GM23338 (cell line): ENCODE data around the gene ATXN2. TPM values are rescaled to one million over a fixed set of nuclear protein-coding genes. Genes with fewer than 3 reads are reported as not detected.

Experiments
- ATAC-seq: fragments of 200-7000 bp; cut with Tn5 transposase; 3 replicates; pipeline ENCODE4 v1.9.1; 2020
- DNase-seq: peaks from one replicate; pipeline ENCODE4 v3.0.0-alpha.2; 2015; ENCODE audit warnings: low spot score
- H2AFZ ChIP-seq: fragments of 200-600 bp; sonication (generic); 2 replicates; pipeline ENCODE4 v1.8.0; 2016; ENCODE audit warnings: antibody characterized with exemption, mild to moderate bottlenecking, moderate library complexity
- H3F3A ChIP-seq: fragments of 200-600 bp; sonication (generic); replicated peaks from 2 replicates; pipeline ENCODE4 v1.8.0; 2017; ENCODE audit warnings: antibody characterized with exemption, mixed run types, low read depth
- H3K27ac ChIP-seq: fragments of 200-600 bp; sonication (generic); 2 replicates; pipeline ENCODE4 v1.6.1; 2016; ENCODE audit warnings: low read depth
- H3K27me3 ChIP-seq: fragments of 200-600 bp; sonication (generic); 2 replicates; pipeline ENCODE4 v1.8.0; 2016; ENCODE audit warnings: mild to moderate bottlenecking, mixed run types, moderate library complexity; ENCODE audit not compliant: insufficient read depth
- H3K36me3 ChIP-seq: fragments of 200-600 bp; sonication (generic); 2 replicates; pipeline ENCODE4 v1.8.0; 2016; ENCODE audit warnings: mild to moderate bottlenecking; ENCODE audit not compliant: insufficient read depth
- H3K4me1 ChIP-seq: fragments of 200-600 bp; sonication (generic); 2 replicates; pipeline ENCODE4 v1.8.0; 2016; ENCODE audit warnings: mild to moderate bottlenecking, moderate library complexity; ENCODE audit not compliant: insufficient read depth
- H3K4me2 ChIP-seq: fragments of 200-600 bp; sonication (generic); 2 replicates; pipeline ENCODE4 v1.7.1; 2017; ENCODE audit warnings: mixed run types
- H3K4me3 ChIP-seq: fragments of 200-600 bp; sonication (generic); 2 replicates; pipeline ENCODE4 v1.6.1; 2016; ENCODE audit warnings: mixed run types
- H3K79me2 ChIP-seq: fragments of 200-600 bp; sonication (generic); replicated peaks from 2 replicates; pipeline ENCODE4 v1.8.0; 2017; ENCODE audit warnings: mild to moderate bottlenecking; ENCODE audit not compliant: insufficient read depth
- H3K9me2 ChIP-seq: fragments of 200-600 bp; sonication (generic); 2 replicates; pipeline ENCODE4 v1.8.0; 2017; ENCODE audit not compliant: insufficient read depth
- H4K20me1 ChIP-seq: fragments of 200-600 bp; sonication (generic); replicated peaks from 2 replicates; pipeline ENCODE4 v1.8.0; 2017; ENCODE audit warnings: mild to moderate bottlenecking; ENCODE audit not compliant: insufficient read depth
- H3K27ac Mint-ChIP-seq: 2 replicates; pipeline ENCODE4 v1.8.0; 2020; ENCODE audit warnings: inconsistent platforms, mild to moderate bottlenecking, moderate library complexity, mixed read lengths
- H3K27me3 Mint-ChIP-seq: 3 replicates; pipeline ENCODE4 v1.8.0; 2022; ENCODE audit warnings: low read depth, mild to moderate bottlenecking, moderate library complexity, mixed read lengths, inconsistent platforms; ENCODE audit not compliant: insufficient read depth, poor library complexity
- H3K36me3 Mint-ChIP-seq: 3 replicates; pipeline ENCODE4 v1.8.0; 2021; ENCODE audit warnings: low read depth, mild to moderate bottlenecking, inconsistent platforms, moderate library complexity, mixed read lengths
- H3K4me1 Mint-ChIP-seq: 3 replicates; pipeline ENCODE4 v1.8.0; 2020; ENCODE audit warnings: mild to moderate bottlenecking, inconsistent platforms, mixed read lengths
- H3K4me3 Mint-ChIP-seq: 3 replicates; pipeline ENCODE4 v1.8.0; 2021; ENCODE audit warnings: moderate library complexity, mild to moderate bottlenecking, inconsistent platforms, mixed read lengths
- H3K9me3 Mint-ChIP-seq: 3 replicates; pipeline ENCODE4 v1.8.0; 2020; ENCODE audit warnings: moderate library complexity, mild to moderate bottlenecking, inconsistent platforms, mixed read lengths
- CREB1 ChIP-seq: fragments of 250-450 bp; sonication (Bioruptor Pico); IDR thresholded peaks from 2 replicates; pipeline ENCODE4 v1.5.0; 2020; ENCODE audit warnings: low read depth, mild to moderate bottlenecking, moderate library complexity
- CTCF ChIP-seq, 2 experiments: fragments of 200-600 bp in 1 of 2; sonication (generic) in 1 of 2; conservative IDR thresholded peaks; 2 replicates each; pipeline versions ENCODE4 v1.5.1 to v1.6.1; 2016 to 2017; ENCODE audit warnings: antibody characterized with exemption in 2 of 2, low read depth in 2 of 2, mild to moderate bottlenecking in 2 of 2, moderate library complexity in 1 of 2
- ETS1 ChIP-seq: IDR thresholded peaks from 2 replicates; pipeline ENCODE4 v1.6.1; 2016; ENCODE audit warnings: antibody characterized with exemption
- EZH2 ChIP-seq: fragments of 200-600 bp; sonication (generic); IDR thresholded peaks from one replicate; pipeline ENCODE4 v1.8.0; 2017; ENCODE audit warnings: antibody characterized with exemption, mild to moderate bottlenecking, low read depth; ENCODE audit not compliant: unreplicated experiment
- EZH2phosphoT487 ChIP-seq: fragments of 200-600 bp; sonication (generic); IDR thresholded peaks from one replicate; pipeline ENCODE4 v1.8.1; 2018; ENCODE audit warnings: antibody characterized with exemption; ENCODE audit not compliant: unreplicated experiment
- JUNB ChIP-seq: IDR thresholded peaks from one replicate; pipeline ENCODE4 v1.6.1; 2016; ENCODE audit warnings: antibody characterized with exemption; ENCODE audit not compliant: unreplicated experiment
- NANOG ChIP-seq: IDR thresholded peaks from 2 replicates; pipeline ENCODE4 v1.6.1; 2016; ENCODE audit warnings: antibody characterized with exemption, borderline replicate concordance
- POLR2AphosphoS5 ChIP-seq: IDR thresholded peaks from 2 replicates; pipeline ENCODE4 v1.6.1; 2016; ENCODE audit warnings: antibody characterized with exemption, low read depth
- REST ChIP-seq: IDR thresholded peaks from one replicate; pipeline ENCODE4 v1.6.1; 2018; ENCODE audit warnings: antibody characterized with exemption; ENCODE audit not compliant: unreplicated experiment
- STAT1 ChIP-seq: IDR thresholded peaks from one replicate; pipeline ENCODE4 v1.6.1; 2016; ENCODE audit warnings: antibody characterized with exemption; ENCODE audit not compliant: unreplicated experiment
- ZNF114 ChIP-seq: fragments of 250-450 bp; sonication (Bioruptor Pico); IDR thresholded peaks from 2 replicates; pipeline ENCODE4 v1.5.0; 2020; ENCODE audit warnings: mild to moderate bottlenecking, moderate library complexity
- ZNF331 ChIP-seq: fragments of 250-450 bp; sonication (Bioruptor Pico); IDR thresholded peaks from 2 replicates; pipeline ENCODE4 v1.5.0; 2020; ENCODE audit warnings: low read depth, mild to moderate bottlenecking, moderate library complexity
- ZNF462 ChIP-seq: fragments of 250-450 bp; sonication (Bioruptor Pico); IDR thresholded peaks from 2 replicates; pipeline ENCODE4 v1.5.0; 2020; ENCODE audit warnings: mild to moderate bottlenecking, moderate library complexity
- polyA plus RNA-seq: library from polyadenylated mRNA; unstranded; fragments of >200 nt; fragmentation: Nextera tagmentation; extraction: Ambion mirVana; gene quantifications from 2 replicates; pipeline ENCODE4 v1.2.1, GENCODE V29; 2016
- total RNA-seq: library from RNA; depleted of rRNA; stranded (reverse); fragments of >200 nt; shearing (Covaris generic); gene quantifications from 2 replicates; pipeline ENCODE4 v1.2.3, GENCODE V29; 2014

The ATXN2 gene
- total and polyA plus RNA-seq, 2 experiments from 2014 or later, result 44.8 to 59.5 TPM

GRCh38 chr12:111636209-111636945 is 37.3 kb upstream of the ATXN2 start:
- peak; percentile 85 for DNase-seq
- H3F3A ChIP-seq, result peaks cover 13% of the 10 kb centered on the region; the same call in 1 of the 2 replicates
- H3K27me3 Mint-ChIP-seq, result peaks cover 6% of the 10 kb centered on the region
- peak; percentile 91 for ATAC-seq
- H3K36me3 Mint-ChIP-seq, result no peaks in the 10 kb centered on the region
- no peak for TF ChIP-seq CREB1 (CRISPR knock-in tag)
- no peak for TF ChIP-seq STAT1
- TF ChIP-seq ZNF462, result no peak
- no peak for TF ChIP-seq POLR2AphosphoS5
- TF ChIP-seq NANOG, result no peak
- TF ChIP-seq REST, result no peak
- TF ChIP-seq EZH2, result no peak
- no peak for TF ChIP-seq JUNB
- no peak for TF ChIP-seq ZNF114
- no peak for TF ChIP-seq EZH2phosphoT487
- no peak for TF ChIP-seq ZNF331 (CRISPR knock-in tag)
- no peak for TF ChIP-seq CTCF (conservative IDR thresholded peaks at IDR 0.05; ENCODE audit: low read depth in 2 of 2)
- no peak for TF ChIP-seq ETS1
- peak overlapping the region; percentile 21; the same call in 2 of the 3 replicates for H3K4me3 Mint-ChIP-seq
- no peaks in the 10 kb centered on the region for H3K9me2 ChIP-seq
- H4K20me1 ChIP-seq, result no peaks in the 10 kb centered on the region; the same call in 1 of the 2 replicates
- no peaks in the 10 kb centered on the region for H3K9me3 Mint-ChIP-seq
- peaks cover 24% of the 10 kb centered on the region for H3K4me1 Mint-ChIP-seq
- no peaks in the 10 kb centered on the region for H3K36me3 ChIP-seq
- H3K27me3 ChIP-seq, result no peaks in the 10 kb centered on the region
- peak overlapping the region; percentile 61 for H3K27ac Mint-ChIP-seq
- no peaks in the 10 kb centered on the region for H3K79me2 ChIP-seq
- peak overlapping the region; percentile 84 for H3K27ac ChIP-seq
- peak overlapping the region; percentile 64 for H3K4me2 ChIP-seq
- H3K4me1 ChIP-seq, result peaks cover 19% of the 10 kb centered on the region
- H3K4me3 ChIP-seq, result 0 out of 2 replicates have a peak overlapping the region, but pooled peaks have one; percentile 13
- H2AFZ ChIP-seq, result peak overlapping the region; percentile 70
